Melanocyte of skin (primary cell): ENCODE measurements around the gene CRELD2. TPM values are rescaled to one million over a fixed set of nuclear protein-coding genes. Genes with fewer than 3 reads are reported as not detected.

Experiments used
- small RNA-seq, 2 donors: library from RNA; depleted of rRNA; stranded (forward); fragments of <200 nt; gene quantifications; one replicate each; pipeline ENCODE3, GENCODE V24; 2012
- total RNA-seq, 2 donors: library from RNA; depleted of rRNA; stranded (reverse); fragments of >200 nt; gene quantifications; 2 replicates each; pipeline ENCODE4 v1.2.3, GENCODE V29; 2012

CRELD2 gene
- total RNA-seq, result 10 to 100 TPM; 39.6 to 64.3 TPM

DNA sequence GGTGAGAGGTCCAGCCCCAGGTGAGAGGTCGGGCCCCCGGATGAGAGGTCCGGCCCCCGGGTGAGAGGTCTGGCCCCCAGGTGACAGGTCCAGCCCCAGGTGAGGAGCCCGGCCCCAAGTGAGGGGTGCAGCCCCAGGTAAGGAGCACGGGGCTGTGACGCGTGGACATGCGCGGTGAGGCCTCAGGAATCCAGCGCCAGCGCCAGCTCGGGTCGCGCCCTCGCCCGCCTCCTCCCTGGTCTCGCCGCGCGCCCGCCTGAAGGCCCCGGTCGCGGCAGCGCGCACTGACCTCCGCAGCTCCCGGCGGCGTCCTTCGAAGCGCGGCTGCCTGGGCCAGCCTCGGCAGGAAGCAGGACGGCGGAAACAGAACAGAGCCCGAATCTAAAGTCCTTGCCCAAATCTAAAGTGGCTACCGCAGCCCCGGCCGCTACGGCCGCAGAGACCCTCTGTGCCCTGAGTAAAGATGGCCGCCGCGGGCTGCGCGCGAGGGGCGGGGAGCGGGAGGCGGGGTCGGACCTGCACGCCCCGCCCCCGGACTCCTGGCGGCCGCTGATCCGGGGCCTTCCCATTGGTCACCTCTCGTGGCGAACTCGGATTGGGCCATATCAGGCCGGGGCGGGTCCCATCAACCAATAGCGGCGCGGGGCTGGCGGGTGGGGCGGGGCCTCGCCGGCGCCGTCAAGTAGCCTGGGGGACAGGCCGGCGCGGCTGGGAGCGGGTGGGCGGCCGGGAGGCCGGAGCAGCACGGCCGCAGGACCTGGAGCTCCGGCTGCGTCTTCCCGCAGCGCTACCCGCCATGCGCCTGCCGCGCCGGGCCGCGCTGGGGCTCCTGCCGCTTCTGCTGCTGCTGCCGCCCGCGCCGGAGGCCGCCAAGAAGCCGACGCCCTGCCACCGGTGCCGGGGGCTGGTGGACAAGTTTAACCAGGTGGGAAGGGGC, at the start of gene CRELD2, which contains the start of gene ALG12:
Gene CRELD2 (plus strand): TSS at position 661 of the 937 bp plus-strand sequence. CDS start 136 bp downstream, at position 797.
Gene ALG12 (minus strand): TSS at position 465 of the 937 bp plus-strand sequence. CDS start 4,673 bp downstream, outside the sequence.

GRCh38 chr22:49960159-49961004, 41.9 kb downstream of the CRELD2 start, which contains the start of gene PIM3:
Gene PIM3 (plus strand): TSS chr22:49960772. CDS start chr22:49960948, 176 bp downstream.

Small RNAs within 50 kb of the gene (small RNA-seq; reads per million reads assigned to genes)
- 0.12 to 0.43 reads per million in 2 donors for gene MIR6821

Other genes with a start within 250 kb of the CRELD2 start
- 10 to 100 TPM; 28.6 to 33.4 TPM for gene BRD1, start 90.8 kb upstream of the CRELD2 start, total RNA-seq
- gene ZBED4, start 64.8 kb upstream of the CRELD2 start, total RNA-seq, result 10 to 100 TPM; 15.8 to 18.3 TPM
- gene ALG12, start 196 bp upstream of the CRELD2 start, total RNA-seq, result 10 to 100 TPM; 25.5 to 35.0 TPM
- 10 to 100 TPM; 44.0 to 65.3 TPM for gene PIM3, start 42.1 kb downstream of the CRELD2 start, total RNA-seq
- not detected for gene IL17REL, start 94.1 kb downstream of the CRELD2 start, total RNA-seq
- gene TTLL8, start 139.7 kb downstream of the CRELD2 start, total RNA-seq, result not detected
- not detected for gene MLC1, start 166.8 kb downstream of the CRELD2 start, total RNA-seq
- gene MOV10L1, start 171.4 kb downstream of the CRELD2 start, total RNA-seq, result under 1 TPM in 1 of 2 donors, not detected in 1; 0.34 TPM